Epidermal melanocyte (primary cell): Measurements from ENCODE around the gene LONRF2.

Source experiments
- DNase-seq: peaks from one replicate; pipeline ENCODE4 v3.0.0; 2011; ENCODE audit warnings: low spot score; ENCODE audit not compliant: insufficient read length

LONRF2 gene

DNA sequence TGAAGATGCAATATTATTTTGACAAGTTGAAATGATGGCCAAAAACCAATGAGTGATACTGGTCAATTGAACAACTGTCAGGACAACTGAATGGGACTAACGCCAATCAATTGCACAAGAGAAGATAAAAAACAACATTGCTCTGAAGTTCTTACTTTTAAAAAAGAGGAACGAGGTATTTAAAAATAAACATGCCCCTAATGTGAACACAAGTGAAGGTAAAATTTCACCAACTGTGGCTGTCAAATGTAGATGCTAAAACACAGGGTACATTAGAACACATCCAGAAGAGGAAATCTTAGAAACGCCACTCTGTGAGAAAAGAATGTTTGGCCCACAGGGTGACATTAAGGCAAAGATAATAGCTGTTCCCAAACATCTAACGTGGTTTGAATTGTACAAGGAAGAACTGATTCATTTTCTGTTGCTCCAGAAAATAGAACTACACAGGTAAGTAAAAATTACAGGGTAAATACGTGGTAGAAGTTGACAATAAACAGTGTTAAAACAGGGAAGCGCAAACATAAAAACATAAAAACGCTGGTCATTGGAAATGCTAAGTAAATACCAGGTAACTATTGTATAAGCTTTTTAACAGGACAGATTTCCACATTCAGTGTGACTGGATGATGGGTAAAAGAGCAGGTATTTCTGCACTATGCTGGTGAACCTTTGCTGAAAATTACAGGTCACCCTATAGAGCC, 20.3 kb downstream of the LONRF2 start:
- DNase-seq = no peak

DNA sequence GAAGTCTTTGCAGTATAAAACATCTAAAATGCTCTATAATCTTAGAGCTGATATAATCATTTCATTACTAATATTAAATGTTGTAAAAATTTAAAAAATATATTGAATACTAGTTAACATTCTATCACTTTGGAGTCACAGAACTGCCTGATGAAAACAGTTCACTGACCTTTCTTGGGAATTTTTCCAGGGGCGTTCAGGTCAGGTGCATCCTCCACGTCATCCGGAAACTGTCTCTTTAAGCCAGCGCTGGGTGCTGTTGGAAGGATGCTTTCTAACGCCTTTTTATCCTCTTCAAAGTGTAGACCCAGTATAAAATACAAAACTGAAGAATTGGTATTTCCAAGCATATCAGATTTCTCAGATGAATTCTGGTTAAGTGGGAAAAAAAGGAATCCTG, 22.8 kb downstream of the LONRF2 start:
- DNase-seq = no peak

DNA sequence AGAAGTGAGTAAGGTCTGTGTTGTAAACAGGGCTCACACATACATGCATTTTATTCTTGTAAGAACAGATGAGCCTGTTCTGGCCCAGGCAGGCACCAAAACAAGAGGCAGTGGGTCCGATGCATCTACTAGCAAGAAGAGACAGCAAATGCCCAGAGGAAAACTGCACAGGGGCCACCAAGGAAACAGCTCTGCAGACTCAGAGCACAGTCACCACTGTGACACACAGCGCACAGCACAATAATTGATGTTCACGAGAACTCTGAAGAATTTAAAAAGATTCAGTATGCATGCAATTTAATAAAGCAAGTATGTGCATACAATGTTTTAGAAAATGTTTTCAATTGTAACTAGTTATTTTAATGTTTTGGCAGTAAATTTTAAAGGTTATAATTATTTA, 24.8 kb downstream of the LONRF2 start:
- DNase-seq = no peak

DNA sequence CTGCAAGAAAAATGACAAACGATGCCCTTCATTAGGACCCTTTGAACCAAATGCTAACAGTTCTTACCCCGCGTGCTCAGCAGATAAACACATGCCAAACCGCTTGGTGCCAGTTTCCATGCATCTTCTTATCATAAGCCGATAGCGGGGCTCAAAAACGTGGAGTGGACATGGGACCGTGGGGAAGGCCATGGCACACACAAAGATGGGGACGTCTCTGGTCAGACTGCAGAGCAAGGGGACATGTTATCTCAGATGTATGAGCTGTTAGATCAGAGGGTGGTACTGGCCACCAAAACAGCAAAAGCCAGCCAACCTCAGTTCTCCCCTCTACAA, 28.2 kb downstream of the LONRF2 start:
- no peak for DNase-seq

DNA sequence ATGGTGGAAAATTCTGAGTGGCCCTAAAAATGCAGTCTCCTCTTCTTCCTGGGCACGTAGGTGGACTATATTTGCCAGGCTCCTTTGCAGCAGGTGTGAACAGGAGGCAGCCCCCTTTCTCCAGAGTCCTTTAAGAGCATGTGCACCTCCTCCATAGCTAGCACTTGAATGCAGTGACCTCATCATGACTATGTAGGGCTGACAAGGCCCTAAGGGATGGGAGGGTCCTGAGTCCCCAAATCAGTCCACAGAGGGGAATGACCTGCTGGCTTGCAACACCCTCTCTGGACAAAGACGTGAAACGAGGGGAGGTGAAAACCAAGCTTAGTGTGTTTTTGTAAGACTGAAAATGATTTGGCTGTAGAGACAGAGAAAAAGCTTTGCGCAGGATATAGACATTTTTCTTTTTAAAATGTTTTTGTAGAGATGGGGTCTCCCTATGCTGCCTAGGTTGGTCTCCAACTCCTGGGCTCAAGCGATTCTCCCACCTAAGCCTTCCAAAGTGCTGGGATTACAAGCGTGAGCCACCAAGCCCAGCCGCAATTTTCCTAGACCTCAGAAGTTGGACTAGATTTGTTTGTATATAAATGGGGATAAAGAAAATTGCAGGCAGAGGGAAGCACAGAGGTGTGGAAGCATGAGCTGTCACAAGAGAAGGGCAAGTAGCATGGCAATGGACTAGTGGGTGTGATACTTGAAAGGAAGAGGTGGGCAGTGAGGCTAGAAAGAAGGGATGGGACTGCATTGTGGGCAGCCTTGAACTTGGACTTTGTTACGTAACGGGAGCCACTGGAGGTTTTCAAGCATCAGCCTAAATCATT, 28.8 kb downstream of the LONRF2 start:
- DNase-seq = no peak

DNA sequence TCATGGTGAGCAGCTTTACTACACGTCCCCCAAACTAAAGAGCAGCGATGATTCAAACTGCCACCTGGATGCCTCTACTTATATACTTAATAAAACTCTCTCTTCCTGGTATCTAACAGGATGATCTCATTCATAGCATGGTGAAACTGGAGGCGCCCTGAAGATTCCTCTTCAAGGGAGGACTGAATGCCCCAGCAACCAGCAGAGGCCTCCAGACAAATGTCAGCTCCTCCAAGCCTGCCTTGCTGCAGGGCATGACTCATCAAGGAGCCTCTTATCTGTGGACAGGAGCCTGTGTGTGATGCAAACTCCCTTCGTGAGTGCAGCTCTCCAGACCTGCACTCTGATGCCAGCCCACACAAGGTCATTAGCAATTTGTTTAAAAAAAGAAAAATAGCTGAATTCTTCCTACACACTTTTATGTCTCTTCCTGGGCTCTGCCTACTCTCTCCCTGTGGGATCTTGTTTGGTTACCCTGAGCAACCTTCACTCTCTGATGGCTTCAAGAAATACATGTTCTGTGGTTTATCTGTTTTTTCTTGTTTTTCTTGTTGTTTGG, 30.2 kb downstream of the LONRF2 start:
- peak; percentile 31 for DNase-seq

DNA sequence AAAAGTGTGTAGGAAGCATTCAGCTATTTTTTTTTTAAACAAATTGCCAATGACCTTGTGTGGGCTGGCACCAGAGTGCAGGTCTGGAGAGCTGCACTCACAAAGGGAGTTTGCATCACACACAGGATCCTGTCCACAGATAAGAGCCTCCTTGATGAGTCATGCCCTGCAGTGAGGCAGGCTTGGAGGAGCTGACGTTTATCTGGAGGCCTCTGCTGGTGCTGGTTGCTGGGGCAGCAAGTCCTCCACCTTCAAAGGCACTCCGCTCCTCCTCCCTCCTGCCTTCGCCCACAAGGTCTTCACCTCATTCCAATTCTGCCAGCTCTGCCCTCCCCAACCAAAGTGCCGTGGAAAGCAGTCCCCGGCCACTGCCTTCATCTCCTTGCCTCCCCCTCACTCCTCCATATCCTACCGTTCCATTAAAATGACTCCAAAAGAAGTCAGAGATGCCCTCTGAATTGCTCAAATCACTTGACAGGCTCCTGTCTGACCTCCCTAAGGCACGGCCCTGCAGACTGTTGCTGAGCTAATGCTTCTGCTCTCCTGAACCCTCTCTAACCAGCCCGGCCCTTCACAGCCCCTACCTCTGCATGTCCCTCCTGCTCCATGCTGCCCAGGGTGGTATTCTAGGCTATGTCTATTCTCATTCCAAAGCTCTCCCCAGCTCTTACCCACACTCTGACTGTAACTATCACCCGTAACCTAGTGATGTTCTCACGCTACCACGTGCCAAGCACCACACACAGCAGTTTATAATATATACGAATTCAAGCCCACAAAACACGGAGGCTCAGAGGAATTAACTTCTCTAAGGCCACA, 30.9 kb downstream of the LONRF2 start:
- no peak for DNase-seq

DNA sequence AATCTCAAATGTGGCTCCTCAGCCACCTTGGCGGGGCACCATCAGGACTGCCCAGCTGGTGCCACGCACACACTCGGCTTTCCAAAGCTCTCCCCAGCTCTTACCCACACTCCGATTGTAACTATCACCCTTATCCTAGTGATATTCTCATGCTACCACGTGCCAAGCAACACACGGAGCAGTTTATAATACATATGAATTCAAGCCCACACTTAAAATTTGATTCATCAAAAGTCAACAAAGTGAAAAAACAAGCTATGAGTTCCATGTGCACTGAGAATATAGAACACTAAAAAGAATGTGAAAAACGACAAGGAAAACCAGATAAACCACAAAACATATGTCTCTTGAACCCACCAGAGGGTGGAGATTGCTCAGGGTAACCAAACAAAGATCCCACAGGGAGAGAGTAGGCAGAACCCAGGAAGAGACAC, 31.6 kb downstream of the LONRF2 start:
- DNase-seq = no peak

DNA sequence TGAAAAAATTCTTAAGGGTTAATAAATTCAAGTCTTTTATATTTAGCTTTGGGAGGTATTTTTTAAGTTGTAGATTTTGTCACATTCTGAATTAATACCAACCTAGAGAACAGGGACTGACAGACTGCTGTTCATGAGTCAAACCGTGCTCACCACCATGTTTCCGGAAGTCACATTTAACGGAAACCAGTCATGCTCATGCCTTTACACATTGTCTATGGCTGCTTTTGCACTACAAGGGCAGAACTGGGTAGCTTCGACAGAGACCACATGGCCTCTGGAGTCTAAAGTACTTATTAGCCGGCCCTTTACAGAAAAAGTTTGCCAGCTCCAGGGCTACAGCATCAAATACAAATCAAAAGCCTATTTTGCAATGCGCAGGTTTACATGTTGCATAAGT, 33.3 kb downstream of the LONRF2 start:
- DNase-seq = no peak

DNA sequence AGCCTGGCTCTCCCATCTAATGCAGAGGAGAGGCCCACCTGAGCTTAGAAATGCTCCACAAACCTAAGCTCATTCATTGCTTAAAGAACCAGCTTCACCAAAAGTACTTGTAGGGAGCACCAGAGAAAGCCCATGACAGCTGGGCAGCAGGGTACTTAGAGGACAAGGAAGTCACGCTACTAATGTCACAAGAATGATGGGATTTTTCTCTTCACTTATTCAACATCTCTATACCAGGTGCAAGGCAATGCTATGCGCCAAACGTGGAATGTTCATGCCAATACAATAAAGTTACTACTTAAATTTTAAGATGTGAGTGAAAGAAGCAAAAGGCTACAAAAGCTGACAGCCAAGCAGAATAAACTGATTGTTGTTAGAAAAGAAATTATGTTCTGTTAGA, 36.0 kb downstream of the LONRF2 start:
- no peak for DNase-seq

DNA sequence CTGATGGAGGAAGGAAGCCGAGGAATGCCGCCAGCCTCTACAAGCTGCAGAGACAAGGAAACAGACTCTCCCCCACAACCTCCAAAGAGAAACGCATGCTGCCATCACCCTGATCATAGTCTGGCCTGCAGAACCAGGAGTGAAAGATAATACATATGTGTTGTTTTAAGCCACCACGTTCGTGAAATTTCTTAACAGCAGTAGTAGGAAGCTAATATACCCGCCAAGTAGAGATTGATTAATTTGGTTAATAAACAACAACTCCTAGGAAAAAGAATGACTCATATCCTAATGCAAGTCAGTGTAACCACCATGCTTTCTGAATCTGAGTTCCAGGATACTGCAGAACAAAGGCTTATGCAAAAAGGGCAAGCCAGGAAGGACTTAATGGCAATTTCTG, 36.6 kb downstream of the LONRF2 start:
- DNase-seq = no peak

DNA sequence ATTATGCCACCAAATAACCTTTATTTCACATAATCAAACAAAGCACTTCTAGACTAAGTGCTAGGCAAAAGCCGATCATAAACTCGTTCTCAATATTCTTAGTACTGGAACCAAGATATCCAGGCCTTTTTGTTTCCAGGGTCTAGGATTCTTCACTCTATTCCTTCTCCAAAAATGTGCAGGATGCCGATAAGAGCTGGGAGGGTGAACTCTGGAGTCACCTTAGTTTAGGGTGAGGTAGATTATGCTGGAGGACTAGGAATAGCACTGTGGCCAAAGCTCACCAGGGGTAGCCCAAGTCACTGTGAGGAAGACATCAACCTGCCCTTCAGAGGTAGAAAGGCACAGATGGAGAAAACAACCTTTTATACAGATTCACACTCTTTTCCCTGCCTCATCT, 37.3 kb downstream of the LONRF2 start:
- DNase-seq = no peak

DNA sequence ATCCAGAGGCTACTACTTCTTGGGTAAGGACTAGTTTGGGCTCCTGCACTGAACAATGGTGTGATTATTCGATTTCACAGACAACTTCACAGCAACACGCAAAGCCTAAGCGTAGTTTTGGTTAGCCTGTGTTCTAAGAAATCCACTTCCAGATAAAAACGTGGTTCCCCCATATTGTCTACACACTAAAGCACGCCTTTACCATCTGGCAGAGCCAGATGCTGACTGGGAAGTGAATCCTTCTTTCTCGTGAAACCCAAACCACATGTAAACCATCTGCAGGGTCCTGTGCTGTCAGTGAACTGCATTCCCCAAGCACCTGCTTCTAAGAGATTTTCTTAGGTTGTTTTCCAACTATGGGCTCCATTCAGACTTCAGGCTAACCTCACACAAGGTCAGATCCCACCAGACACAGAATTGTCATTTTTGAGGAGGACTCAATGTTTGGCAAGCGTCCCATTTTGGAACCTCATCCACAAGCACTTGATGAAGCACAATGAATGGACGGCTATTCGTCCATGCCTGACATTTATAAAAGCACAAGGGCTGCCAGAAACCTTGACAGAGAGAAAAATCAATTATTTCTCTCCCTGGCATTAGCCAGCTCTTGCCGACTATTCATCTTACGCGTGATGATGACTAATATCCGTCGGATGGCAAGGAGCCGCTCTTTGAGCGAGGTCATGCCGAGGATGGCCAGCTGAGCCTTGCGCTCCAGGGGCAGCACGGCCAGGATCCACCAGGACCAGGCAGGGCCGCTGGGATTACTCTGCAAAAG, 38.4 kb downstream of the LONRF2 start:
- DNase-seq = no peak

DNA sequence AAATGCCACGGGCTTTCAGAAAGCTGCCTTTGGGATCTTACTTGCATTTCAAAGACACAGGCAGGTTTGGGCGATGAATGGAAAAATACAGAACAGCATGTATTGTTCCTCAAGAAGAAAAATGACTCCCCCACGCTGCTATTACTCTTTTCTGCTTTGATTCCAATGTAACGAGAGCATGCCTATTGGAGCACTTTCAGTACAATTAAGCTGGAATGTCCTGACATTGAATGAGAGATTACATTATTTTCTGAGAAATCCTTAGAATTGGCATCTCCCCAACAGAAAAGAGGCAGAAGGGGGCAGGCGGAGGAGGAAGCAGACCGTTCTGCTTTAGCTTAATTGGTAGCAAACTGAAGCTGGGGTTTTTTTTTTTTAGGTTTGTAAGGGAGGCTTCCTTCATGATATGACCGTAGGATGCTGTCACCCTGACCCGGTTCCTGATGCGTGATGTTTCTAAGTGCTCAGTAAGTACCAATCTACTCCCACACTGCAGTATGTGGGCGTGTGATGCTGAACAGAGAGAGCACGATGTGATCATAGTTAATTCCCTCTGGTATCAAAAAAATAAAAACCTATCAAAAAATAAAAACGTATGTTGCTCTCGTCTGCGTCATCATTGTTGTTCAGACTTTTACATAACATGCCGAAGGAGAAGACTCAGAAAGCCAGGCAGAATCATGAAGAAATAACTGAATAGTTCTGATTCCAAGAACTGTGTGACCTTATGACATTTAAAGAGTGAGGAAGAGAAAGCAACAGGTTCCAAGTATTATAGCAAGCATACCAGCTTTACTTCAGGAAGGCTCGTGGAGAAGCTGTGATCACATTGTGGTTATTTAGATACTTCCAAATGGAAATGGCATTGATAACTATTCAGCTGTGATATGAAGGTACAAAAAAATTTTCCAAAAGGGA, 40.5 kb downstream of the LONRF2 start:
- DNase-seq = no peak

DNA sequence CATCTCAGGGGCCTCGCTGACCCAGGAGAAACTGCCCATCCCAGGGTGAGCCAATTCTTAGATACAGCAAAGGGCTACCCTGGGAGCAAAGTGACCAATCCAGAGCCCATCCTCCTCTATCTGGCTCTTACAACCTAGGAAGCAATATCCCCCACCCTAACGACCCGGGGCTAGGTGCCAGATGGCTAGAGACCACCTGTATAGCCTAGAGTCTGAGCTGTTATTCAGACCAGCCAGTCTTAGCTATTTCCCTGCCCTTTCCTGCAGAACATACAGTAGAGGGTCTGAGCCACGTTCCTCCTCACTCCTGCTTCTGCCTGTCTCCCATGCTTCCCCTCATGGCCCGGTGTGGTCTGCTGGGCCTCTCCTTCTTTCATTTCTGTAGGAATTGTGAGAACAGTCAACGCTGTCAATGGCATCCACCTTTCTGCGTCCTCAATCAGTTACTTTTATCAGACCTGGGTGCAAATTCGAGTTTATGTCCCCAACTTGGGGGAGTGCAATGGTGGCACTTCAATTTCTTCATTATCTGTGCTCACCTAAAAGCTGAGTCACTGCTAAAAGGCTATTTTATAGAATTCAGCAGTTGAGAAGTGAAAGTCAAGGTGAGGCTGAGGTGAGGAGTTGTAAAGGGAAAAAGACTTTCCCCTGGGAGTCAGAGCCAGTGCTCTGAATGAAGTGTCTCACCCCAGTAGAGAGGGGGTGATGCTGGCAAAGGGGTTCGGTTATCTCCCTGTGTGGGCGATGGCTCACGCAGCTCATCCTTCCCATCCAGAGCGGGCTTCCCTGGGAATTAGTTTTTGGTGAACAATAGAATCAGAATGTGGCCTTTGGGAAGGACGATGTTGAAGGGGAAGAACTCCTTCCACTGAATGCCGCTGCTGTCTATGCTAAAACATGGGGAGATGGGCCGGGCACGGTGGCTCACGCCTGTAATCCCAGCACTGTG, 42.4 kb downstream of the LONRF2 start:
- DNase-seq = no peak

DNA sequence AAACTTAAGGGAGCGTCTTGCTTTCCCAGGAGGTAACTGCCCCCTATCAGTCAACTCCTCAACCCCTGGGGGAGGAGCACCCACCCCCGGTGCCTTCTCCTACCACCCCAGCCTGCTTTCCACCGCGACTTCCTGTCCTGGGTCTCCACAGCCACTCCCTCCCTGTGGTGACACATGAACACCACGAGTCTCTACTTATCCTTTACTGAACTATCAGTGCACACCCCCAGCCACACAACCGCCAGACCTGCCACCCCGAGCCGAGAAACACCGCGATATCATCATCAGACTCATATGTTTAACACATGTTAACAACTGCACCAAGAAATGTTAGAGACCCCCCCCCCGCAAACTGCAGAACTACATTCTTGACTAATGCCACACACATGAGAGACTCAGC, 43.3 kb downstream of the LONRF2 start:
- no peak for DNase-seq

DNA sequence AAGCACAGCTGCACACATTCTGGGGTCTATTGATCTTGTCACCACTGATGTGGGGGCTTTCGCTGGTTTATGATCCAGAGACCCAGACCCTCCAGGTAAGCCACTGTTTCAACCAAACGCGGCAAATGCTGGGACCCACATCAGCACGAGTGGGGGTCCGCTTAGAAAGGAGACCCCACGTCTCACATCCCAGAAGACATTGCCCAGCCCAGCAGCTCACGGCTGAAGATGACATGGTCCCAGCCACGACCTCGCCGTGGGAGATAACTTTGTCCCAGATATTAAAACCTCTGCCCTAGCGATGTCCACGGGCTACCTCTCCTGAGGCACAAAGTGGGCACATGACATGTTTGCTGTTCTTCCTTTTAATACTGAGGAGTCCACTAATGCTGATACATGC, 43.8 kb downstream of the LONRF2 start:
- no peak for DNase-seq

DNA sequence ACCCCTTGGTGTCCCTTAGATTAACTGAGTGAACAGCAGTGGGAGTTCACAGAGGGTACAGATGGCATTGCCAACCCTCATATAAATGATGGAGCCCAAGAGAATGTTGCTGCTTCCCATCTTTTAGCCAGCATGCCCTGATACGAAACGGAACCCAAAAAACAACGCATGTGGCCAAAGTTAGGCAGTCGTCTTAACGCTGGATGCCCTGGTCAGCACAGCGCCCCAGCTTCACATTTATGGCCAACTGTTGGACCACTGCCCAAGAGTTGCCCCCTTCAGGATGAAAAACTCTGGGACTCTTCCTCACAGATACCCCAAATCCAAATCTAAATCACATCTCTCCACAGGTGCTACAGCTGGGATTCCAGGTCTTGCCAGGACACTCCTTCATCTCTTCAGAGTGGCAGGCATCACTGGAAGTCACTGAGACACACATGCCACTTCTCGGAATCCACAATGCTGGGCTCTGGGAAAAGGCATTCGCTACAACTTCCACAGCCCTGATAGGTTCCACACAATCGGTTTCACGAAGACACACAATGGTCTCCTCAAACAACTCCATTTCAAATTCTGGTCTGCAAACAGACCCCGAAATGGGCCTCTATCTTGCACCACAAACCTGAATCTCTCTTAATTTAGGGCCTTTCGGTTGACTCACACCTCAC, 44.6 kb downstream of the LONRF2 start:
- no peak for DNase-seq
